HepG2 (cell line): Measurements from ENCODE around the gene UFL1. TPM values are rescaled to one million over a fixed set of nuclear protein-coding genes. Genes with fewer than 3 reads are reported as not detected.

Experiments
- ATAC-seq: fragments of 200-7000 bp; cut with Tn5 transposase; 3 replicates; pipeline ENCODE4 v1.9.1; 2020; ENCODE audit warnings: mild to moderate bottlenecking, moderate library complexity
- BruUV-seq: library from RNA; stranded (reverse); fragments of 400-500 nt; replicated peaks from 2 replicates; lab custom pipeline; 2021; lab: Mats Ljungman, UMichigan
- CTCF ChIA-PET: fragments of 300-600 bp; formaldehyde crosslinking; extraction: SDS; loops from one replicate; lab custom pipeline; 2021; ENCODE audit warnings: low total read pairs, inconsistent platforms, low intra/inter-chr PET ratio; lab: Yijun Ruan, JAX
- POLR2A ChIA-PET: fragments of 350-600 bp; sonication (Branson Sonifier 250); formaldehyde crosslinking; loops from one replicate; lab custom pipeline; 2020; ENCODE audit warnings: antibody characterized with exemption, inconsistent platforms; lab: Yijun Ruan, JAX
- DNase-seq: peaks from one replicate; pipeline ENCODE4 v3.0.0-alpha.2; 2015; ENCODE audit warnings: low spot score
- FAIRE-seq: peaks from 3 replicates; lab custom pipeline; 2011; peaks lifted over from hg19 to GRCh38; lab: Jason Lieb, UNC
- H2AFZ ChIP-seq: one replicate; pipeline ENCODE4 v1.6.1; 2011; ENCODE audit warnings: low read length, inconsistent platforms
- H3K27ac ChIP-seq: fragments of 300-600 bp; 3 replicates; pipeline ENCODE4 v1.8.0; 2011; ENCODE audit warnings: mixed run types, mild to moderate bottlenecking, mixed read lengths, low read length, inconsistent platforms; ENCODE audit not compliant: insufficient read depth; ENCODE audit errors: extremely low read length
- H3K27me3 ChIP-seq, 2 experiments: fragments of 200-600 bp in 1 of 2; 2 replicates in 1 of 2; 3 replicates in 1 of 2; pipeline versions ENCODE4 v1.6.0 to v1.8.0; 2011; ENCODE audit warnings: low read length in 2 of 2, mild to moderate bottlenecking in 2 of 2, moderate library complexity in 2 of 2, inconsistent platforms in 1 of 2; ENCODE audit not compliant: insufficient read depth in 2 of 2, control insufficient read depth in 1 of 2
- H3K36me3 ChIP-seq, 2 experiments: fragments of 200-600 bp in 1 of 2; replicated peaks in 1 of 2; 2 replicates in 1 of 2; 3 replicates in 1 of 2; pipeline versions ENCODE4 v1.5.1 to v1.8.0; 2011; ENCODE audit warnings: low read length in 2 of 2, inconsistent platforms in 1 of 2; ENCODE audit not compliant: insufficient read depth in 2 of 2, control insufficient read depth in 1 of 2
- H3K4me1 ChIP-seq: 2 replicates; pipeline ENCODE4 v1.5.1; 2012; ENCODE audit warnings: low read length, inconsistent platforms; ENCODE audit not compliant: insufficient read depth
- H3K4me2 ChIP-seq: 2 replicates; pipeline ENCODE4 v1.6.0; 2011; ENCODE audit warnings: low read depth, low read length, inconsistent platforms
- H3K4me3 ChIP-seq, 3 experiments: fragments of 200-600 bp in 1 of 3; sonication (generic), shearing (Covaris generic) in 1 of 3; replicated peaks in 1 of 3; 2 replicates each; pipeline ENCODE4 v1.5.1; 2011 to 2016; ENCODE audit warnings: low read length in 3 of 3, inconsistent platforms in 2 of 3, low read depth in 2 of 3, mild to moderate bottlenecking in 2 of 3, control low read depth in 1 of 3, mixed read lengths in 1 of 3; ENCODE audit not compliant: insufficient read depth in 1 of 3
- H3K79me2 ChIP-seq: one replicate; pipeline ENCODE4 v1.6.1; 2011; ENCODE audit warnings: low read length, inconsistent platforms; ENCODE audit not compliant: insufficient read depth
- H3K9ac ChIP-seq: 2 replicates; pipeline ENCODE4 v1.6.0; 2011; ENCODE audit warnings: mild to moderate bottlenecking, low read depth, low read length, inconsistent platforms; ENCODE audit not compliant: insufficient read depth
- H3K9me3 ChIP-seq: 2 replicates; pipeline ENCODE4 v1.5.1; 2012; ENCODE audit warnings: mild to moderate bottlenecking, low read length
- H4K20me1 ChIP-seq: 2 replicates; pipeline ENCODE4 v1.6.0; 2011; ENCODE audit warnings: inconsistent platforms, mild to moderate bottlenecking, low read length, moderate library complexity; ENCODE audit not compliant: insufficient read depth
- ATAD3A ChIP-seq: sonication (generic); formaldehyde crosslinking; IDR thresholded peaks from 2 replicates; pipeline ENCODE4 v1.4.0; 2020; ENCODE audit warnings: missing genetic modification reagents
- FIP1L1 ChIP-seq: fragments of 200-400 bp; formaldehyde crosslinking; IDR thresholded peaks from 2 replicates; pipeline ENCODE4 v1.6.1; 2018; ENCODE audit warnings: low read depth, mild to moderate bottlenecking, low read length, moderate library complexity, borderline replicate concordance; ENCODE audit not compliant: insufficient read depth
- FOXJ3 ChIP-seq: sonication (generic); formaldehyde crosslinking; IDR thresholded peaks from 2 replicates; pipeline ENCODE4 v1.4.0; 2020; ENCODE audit warnings: missing genetic modification reagents, mild to moderate bottlenecking, borderline replicate concordance
- MEIS1 ChIP-seq: sonication (generic); formaldehyde crosslinking; IDR thresholded peaks from 2 replicates; pipeline ENCODE4 v1.9.0; 2021; ENCODE audit warnings: mild to moderate bottlenecking, missing genetic modification reagents, moderate library complexity, borderline replicate concordance
- NFE2L1 ChIP-seq: sonication (generic); formaldehyde crosslinking; IDR thresholded peaks from 2 replicates; pipeline ENCODE4 v1.4.0; 2020; ENCODE audit warnings: missing genetic modification reagents, mild to moderate bottlenecking, borderline replicate concordance
- NR3C1 ChIP-seq: sonication (generic); formaldehyde crosslinking; IDR thresholded peaks from 2 replicates; pipeline ENCODE4 v1.4.0; 2020; ENCODE audit warnings: missing genetic modification reagents
- PLRG1 ChIP-seq: fragments of 450-650 bp; conservative IDR thresholded peaks from 2 replicates; pipeline ENCODE4 v1.6.1; 2016
- RNF2 ChIP-seq: fragments of 450-650 bp; conservative IDR thresholded peaks from 2 replicates; pipeline ENCODE4 v1.6.1; 2016; ENCODE audit warnings: low read depth
- SETDB1 ChIP-seq: sonication (generic); formaldehyde crosslinking; IDR thresholded peaks from 2 replicates; pipeline ENCODE4 v1.5.1; 2020; ENCODE audit warnings: missing genetic modification reagents, mild to moderate bottlenecking, borderline replicate concordance
- SIN3A ChIP-seq: IDR thresholded peaks from 2 replicates; pipeline ENCODE4 v1.6.1; 2011; ENCODE audit warnings: low read depth, mild to moderate bottlenecking, control low read depth, low read length, borderline replicate concordance
- SNRNP70 ChIP-seq: fragments of 200-400 bp; formaldehyde crosslinking; IDR thresholded peaks from 2 replicates; pipeline ENCODE4 v1.6.1; 2017; ENCODE audit warnings: mild to moderate bottlenecking, low read depth, low read length, moderate library complexity
- SRSF9 ChIP-seq: fragments of 200-400 bp; formaldehyde crosslinking; IDR thresholded peaks from 2 replicates; pipeline ENCODE4 v1.6.1; 2018; ENCODE audit warnings: borderline replicate concordance, mild to moderate bottlenecking, low read depth, low read length; ENCODE audit not compliant: insufficient read depth, poor library complexity, severe bottlenecking
- WIZ ChIP-seq: sonication (generic); formaldehyde crosslinking; IDR thresholded peaks from 2 replicates; pipeline ENCODE4 v1.5.1; 2020; ENCODE audit warnings: mild to moderate bottlenecking, missing genetic modification reagents
- ZNF432 ChIP-seq: sonication (generic); formaldehyde crosslinking; IDR thresholded peaks from 2 replicates; pipeline ENCODE4 v1.5.0; 2020; ENCODE audit warnings: missing genetic modification reagents, mild to moderate bottlenecking, borderline replicate concordance
- ZNF607 ChIP-seq: sonication (generic); formaldehyde crosslinking; IDR thresholded peaks from 2 replicates; pipeline ENCODE4 v1.5.1; 2020; ENCODE audit warnings: missing genetic modification reagents, mild to moderate bottlenecking, borderline replicate concordance
- ZNF780A ChIP-seq: sonication (generic); formaldehyde crosslinking; IDR thresholded peaks from 2 replicates; pipeline ENCODE4 v1.8.0; 2022; ENCODE audit warnings: mild to moderate bottlenecking, missing genetic modification reagents, moderate library complexity
- ZNF83 ChIP-seq: sonication (generic); formaldehyde crosslinking; IDR thresholded peaks from 2 replicates; pipeline ENCODE4 v1.4.0; 2020; ENCODE audit warnings: missing genetic modification reagents, mild to moderate bottlenecking, borderline replicate concordance
- WGBS: methylation state at CpG from one replicate; pipeline ENCODE4 v1.1.6; 2017; ENCODE audit warnings: low lambda C conversion rate; 5-methylcytosine and 5-hydroxymethylcytosine counted together
- in situ Hi-C: cut with HindIII; loops from 2 replicates; pipeline ENCODE4 v1.10.0; 2017; ENCODE audit warnings: low pct_unique_long_range_greater_than_20kb; ENCODE audit not compliant: extremely low pct_ligation_motif_present
- intact Hi-C: fragments of 100-400 bp; cut with micrococcal nuclease; formaldehyde crosslinking; loops from one replicate; pipeline ENCODE4 v1.10.0; 2022; ENCODE audit not compliant: unreplicated experiment
- polyA plus RNA-seq, 8 experiments: library from polyadenylated mRNA; depleted of rRNA in 3 of 8; stranded (reverse) in 7 of 8; unstranded in 1 of 8; fragments of >200 nt; fragmentation: Illumina TruSeq in 4 of 8; extraction: Trizol in 4 of 8; gene quantifications; 2 replicates each; pipeline versions ENCODE4 v1.2.1 to v1.2.3, GENCODE V29; 2011 to 2016; ENCODE audit warnings: low read depth in 4 of 8, missing spikeins in 1 of 8, mixed read lengths in 1 of 8; ENCODE audit not compliant: insufficient read depth in 1 of 8
- total RNA-seq, 5 experiments: library from RNA; depleted of rRNA; stranded (reverse); fragments of >200 nt; fragmentation: Illumina TruSeq; extraction: Trizol; gene quantifications; 2 replicates each; pipeline ENCODE4 v1.2.3, GENCODE V29; 2016; ENCODE audit warnings: low read depth in 1 of 5
- TF ChIP-seq, protein P1 (sequence below): sonication (generic); formaldehyde crosslinking; IDR thresholded peaks from 2 replicates; pipeline ENCODE4 v1.8.0; 2022; ENCODE audit warnings: mild to moderate bottlenecking, missing genetic modification reagents, moderate library complexity
- TF ChIP-seq, protein P2 (sequence below): sonication (generic); formaldehyde crosslinking; IDR thresholded peaks from 2 replicates; pipeline ENCODE4 v1.5.0; 2020; ENCODE audit warnings: mild to moderate bottlenecking, missing genetic modification reagents

UFL1 gene
- total and polyA plus RNA-seq, 2 of the 13 experiments (the other 11 are each of a cell fraction or from before 2014, with no cell fraction given) = 8.8 to 24.7 TPM

DNA sequence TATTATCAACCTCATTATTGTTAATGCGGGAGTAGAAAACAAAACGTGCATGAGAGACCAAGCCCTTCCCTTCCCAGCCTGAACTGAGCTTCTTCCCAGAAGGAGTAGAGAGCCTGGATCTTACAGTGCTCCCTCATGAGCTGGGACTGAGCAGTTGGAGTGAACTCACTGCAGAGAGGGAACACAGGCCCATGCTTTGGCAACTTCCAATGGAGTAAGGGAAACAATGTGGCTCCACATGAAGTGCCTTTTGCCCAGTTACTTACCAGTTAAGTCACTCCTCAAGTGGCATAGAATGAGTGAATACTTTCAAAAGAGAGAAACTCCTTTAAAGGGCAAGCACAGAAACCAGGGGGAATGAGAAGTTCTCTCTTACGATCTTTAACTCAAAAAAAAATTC lies 53.8 kb downstream of the UFL1 start:
- POLR2A ChIA-PET = no interaction called here
- WGBS = 39% methylated on average over 3 of the region's 3 CpGs

DNA sequence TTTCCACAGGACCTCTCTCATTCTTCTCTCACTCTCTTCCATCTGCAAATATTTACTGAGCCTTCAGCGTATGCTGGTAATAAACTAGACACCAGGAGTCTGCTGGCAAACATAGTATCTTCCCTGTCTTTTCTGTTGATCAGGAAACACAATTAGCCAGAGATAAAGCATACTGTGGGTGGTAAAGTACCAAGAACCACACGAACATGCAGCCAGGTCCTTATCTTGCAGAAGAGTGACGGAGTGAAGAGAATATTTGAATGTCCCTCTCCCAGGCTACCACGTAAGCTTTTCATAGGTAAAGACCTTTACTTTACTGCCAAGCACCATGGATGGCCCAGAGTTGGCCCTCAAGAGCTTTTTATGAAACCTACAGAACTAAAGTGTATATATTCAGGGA lies 54.6 kb downstream of the UFL1 start:
- ChIA-PET POLR2A (no interaction called here), CTCF (no interaction called here)
- ATAC-seq (no peak), FAIRE-seq (no peak), DNase-seq (no peak)
- no peak overlapping the region for H3K27ac ChIP-seq
- no peak overlapping the region for H3K9ac ChIP-seq
- no peak overlapping the region for H3K4me3 ChIP-seq
- no peak overlapping the region for H2AFZ ChIP-seq
- peaks cover 4% of the 10 kb centered on the region; the same call in 1 of the 2 replicates for H3K9me3 ChIP-seq
- no peaks in the 10 kb centered on the region for H3K79me2 ChIP-seq
- no peaks in the 10 kb centered on the region for H3K36me3 ChIP-seq
- H3K4me2 ChIP-seq = no peak overlapping the region
- intact Hi-C loops (no loop called here), in situ Hi-C loops (no loop called here)
- no peaks in the 10 kb centered on the region for H4K20me1 ChIP-seq
- no peaks in the 10 kb centered on the region for H3K27me3 ChIP-seq
- no peaks in the 10 kb centered on the region for H3K4me1 ChIP-seq
- no TSS peak for BruUV-seq
- 5% methylated on average over 4 of the region's 4 CpGs for WGBS
- TF ChIP-seq SNRNP70 (no peak), NFE2L1 (CRISPR knock-in tag) (no peak), SETDB1 (CRISPR knock-in tag) (no peak), NR3C1 (CRISPR knock-in tag) (no peak), FIP1L1 (no peak), PLRG1 (no peak), SRSF9 (no peak), MEIS1 (CRISPR knock-in tag) (no peak), ATAD3A (CRISPR knock-in tag) (no peak), ZNF432 (CRISPR knock-in tag) (no peak), SIN3A (no peak), ZNF780A (no peak), RNF2 (no peak)
- TF ChIP-seq, protein P1, sequence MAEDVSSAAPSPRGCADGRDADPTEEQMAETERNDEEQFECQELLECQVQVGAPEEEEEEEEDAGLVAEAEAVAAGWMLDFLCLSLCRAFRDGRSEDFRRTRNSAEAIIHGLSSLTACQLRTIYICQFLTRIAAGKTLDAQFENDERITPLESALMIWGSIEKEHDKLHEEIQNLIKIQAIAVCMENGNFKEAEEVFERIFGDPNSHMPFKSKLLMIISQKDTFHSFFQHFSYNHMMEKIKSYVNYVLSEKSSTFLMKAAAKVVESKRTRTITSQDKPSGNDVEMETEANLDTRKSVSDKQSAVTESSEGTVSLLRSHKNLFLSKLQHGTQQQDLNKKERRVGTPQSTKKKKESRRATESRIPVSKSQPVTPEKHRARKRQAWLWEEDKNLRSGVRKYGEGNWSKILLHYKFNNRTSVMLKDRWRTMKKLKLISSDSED (CRISPR knock-in tag) = no peak
- TF ChIP-seq, protein P2, sequence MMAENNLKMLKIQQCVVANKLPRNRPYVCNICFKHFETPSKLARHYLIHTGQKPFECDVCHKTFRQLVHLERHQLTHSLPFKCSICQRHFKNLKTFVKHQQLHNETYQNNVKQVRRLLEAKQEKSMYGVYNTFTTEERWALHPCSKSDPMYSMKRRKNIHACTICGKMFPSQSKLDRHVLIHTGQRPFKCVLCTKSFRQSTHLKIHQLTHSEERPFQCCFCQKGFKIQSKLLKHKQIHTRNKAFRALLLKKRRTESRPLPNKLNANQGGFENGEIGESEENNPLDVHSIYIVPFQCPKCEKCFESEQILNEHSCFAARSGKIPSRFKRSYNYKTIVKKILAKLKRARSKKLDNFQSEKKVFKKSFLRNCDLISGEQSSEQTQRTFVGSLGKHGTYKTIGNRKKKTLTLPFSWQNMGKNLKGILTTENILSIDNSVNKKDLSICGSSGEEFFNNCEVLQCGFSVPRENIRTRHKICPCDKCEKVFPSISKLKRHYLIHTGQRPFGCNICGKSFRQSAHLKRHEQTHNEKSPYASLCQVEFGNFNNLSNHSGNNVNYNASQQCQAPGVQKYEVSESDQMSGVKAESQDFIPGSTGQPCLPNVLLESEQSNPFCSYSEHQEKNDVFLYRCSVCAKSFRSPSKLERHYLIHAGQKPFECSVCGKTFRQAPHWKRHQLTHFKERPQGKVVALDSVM = no peak

More for the DNA sequence above, 53.8 kb downstream of the UFL1 start:
- BruUV-seq = no TSS peak
- intact Hi-C loops (no loop called here), in situ Hi-C loops (no loop called here)
- Histone ChIP-seq H3K27me3 (no peaks in the 10 kb centered on the region), H3K9me3 (peaks cover 12% of the 10 kb centered on the region), H3K9ac (no peak overlapping the region), H3K4me2 (no peak overlapping the region), H3K27ac (no peak overlapping the region), H3K4me1 (no peaks in the 10 kb centered on the region), H2AFZ (peak overlapping the region; percentile 50), H3K79me2 (no peaks in the 10 kb centered on the region), H3K36me3 (no peaks in the 10 kb centered on the region), H3K4me3 (no peak overlapping the region), H4K20me1 (no peaks in the 10 kb centered on the region)
- FAIRE-seq (no peak), DNase-seq (no peak), ATAC-seq (no peak)
- TF ChIP-seq ZNF83 (CRISPR knock-in tag) = no peak
- TF ChIP-seq ZNF607 = no peak
- no peak for TF ChIP-seq WIZ (CRISPR knock-in tag)
- no peak for TF ChIP-seq FOXJ3 (CRISPR knock-in tag)
- CTCF ChIA-PET = no interaction called here
